NCI-H2081 (cell line): ENCODE results near the gene WDFY3.

Experiments used
- DNase-seq, 2 experiments: peaks; one replicate each; lab custom pipeline; 2025; lab: John Stamatoyannopoulos, UW

Gene WDFY3

GRCh38 chr4:84966382-84967242 lies at the start of gene WDFY3:
Gene WDFY3 (minus strand): TSS chr4:84966690. CDS start chr4:84860591, 106,099 bp downstream.
- DNase-seq: peak; percentile 56 to 70

- DNase-seq: no peak
These were observed 39.4 kb upstream of the WDFY3 start for GRCh38 chr4:85005865-85006377.

- no peak for DNase-seq
These were observed 33.9 kb upstream of the WDFY3 start for GRCh38 chr4:85000343-85000742.

GRCh38 chr4:84995386-84995785 lies 28.9 kb upstream of the WDFY3 start:
- DNase-seq: no peak

GRCh38 chr4:84994280-84994679 lies 27.8 kb upstream of the WDFY3 start:
- DNase-seq: no peak

GRCh38 chr4:84985952-84986351 lies 19.5 kb upstream of the WDFY3 start:
- DNase-seq: no peak

GRCh38 chr4:84977396-84977795 lies 10.9 kb upstream of the WDFY3 start:
- DNase-seq: no peak

GRCh38 chr4:84973856-84974255 lies 7.4 kb upstream of the WDFY3 start:
- DNase-seq: no peak

- peak; percentile 7 to 37 for DNase-seq
These were observed 4.9 kb upstream of the WDFY3 start for GRCh38 chr4:84971319-84971932.

- no peak for DNase-seq
These were observed 2.4 kb upstream of the WDFY3 start for GRCh38 chr4:84968925-84969324.

GRCh38 chr4:84967243-84967690 lies 777 bp upstream of the WDFY3 start:
- no peak for DNase-seq

GRCh38 chr4:84965553-84966381 lies 723 bp downstream of the WDFY3 start:
- DNase-seq: peak; percentile 41 to 42

- no peak for DNase-seq
These were observed 1.4 kb downstream of the WDFY3 start for GRCh38 chr4:84964995-84965552.

GRCh38 chr4:84962102-84962501 lies 4.4 kb downstream of the WDFY3 start:
- no peak for DNase-seq

- no peak for DNase-seq
These were observed 8.1 kb downstream of the WDFY3 start for GRCh38 chr4:84958434-84958833.

GRCh38 chr4:84957514-84958420 lies 8.7 kb downstream of the WDFY3 start:
- DNase-seq: no peak

GRCh38 chr4:84956014-84956413 lies 10.5 kb downstream of the WDFY3 start:
- peak in 1 of 2 experiments; percentile 4 for DNase-seq

- no peak for DNase-seq
These were observed 11.4 kb downstream of the WDFY3 start for GRCh38 chr4:84954982-84955567.

- DNase-seq: no peak
These were observed 13.7 kb downstream of the WDFY3 start for GRCh38 chr4:84952776-84953175.

- no peak for DNase-seq
These were observed 14.5 kb downstream of the WDFY3 start for GRCh38 chr4:84952004-84952403.
